Skin epidermis (tissue), 12 donors: ENCODE data around the gene BEAN1.

ENCODE experiments used
- H3K27ac ChIP-seq, 21 experiments: fragments of 200-600 bp; sonication (generic) in 11 of 21; one replicate each; pipeline ENCODE4 v1.5.0; 2020; ENCODE audit warnings: mild to moderate bottlenecking in 3 of 21, inconsistent platforms in 2 of 21, moderate library complexity in 2 of 21
- H3K4me3 ChIP-seq, 7 experiments: fragments of 200-600 bp; sonication (generic) in 2 of 7; one replicate each; pipeline ENCODE4 v1.5.0; 2020; ENCODE audit warnings: inconsistent platforms in 2 of 7, mild to moderate bottlenecking in 2 of 7, moderate library complexity in 1 of 7

BEAN1 gene

DNA sequence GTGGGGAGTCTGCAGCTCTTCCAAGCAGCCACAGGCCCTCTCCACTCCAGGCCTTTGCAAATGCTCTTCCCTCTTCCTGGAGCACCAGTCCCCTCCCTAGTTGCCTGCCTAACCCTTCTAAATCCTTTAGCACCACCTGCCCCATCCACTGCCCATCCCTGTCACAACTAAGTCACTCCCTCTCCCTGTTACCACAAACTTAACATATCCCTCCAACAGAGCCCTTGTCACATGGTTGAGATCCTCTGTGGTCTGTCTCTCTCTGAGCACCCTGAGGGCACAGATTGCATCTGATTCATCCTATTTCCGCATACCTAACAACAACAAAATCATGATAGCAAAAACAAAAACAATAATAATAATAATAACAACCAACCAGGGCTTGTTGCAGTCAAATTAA, 11.0 kb upstream of the BEAN1 start:
- no peak overlapping the region for H3K27ac ChIP-seq
- no peak overlapping the region for H3K4me3 ChIP-seq

DNA sequence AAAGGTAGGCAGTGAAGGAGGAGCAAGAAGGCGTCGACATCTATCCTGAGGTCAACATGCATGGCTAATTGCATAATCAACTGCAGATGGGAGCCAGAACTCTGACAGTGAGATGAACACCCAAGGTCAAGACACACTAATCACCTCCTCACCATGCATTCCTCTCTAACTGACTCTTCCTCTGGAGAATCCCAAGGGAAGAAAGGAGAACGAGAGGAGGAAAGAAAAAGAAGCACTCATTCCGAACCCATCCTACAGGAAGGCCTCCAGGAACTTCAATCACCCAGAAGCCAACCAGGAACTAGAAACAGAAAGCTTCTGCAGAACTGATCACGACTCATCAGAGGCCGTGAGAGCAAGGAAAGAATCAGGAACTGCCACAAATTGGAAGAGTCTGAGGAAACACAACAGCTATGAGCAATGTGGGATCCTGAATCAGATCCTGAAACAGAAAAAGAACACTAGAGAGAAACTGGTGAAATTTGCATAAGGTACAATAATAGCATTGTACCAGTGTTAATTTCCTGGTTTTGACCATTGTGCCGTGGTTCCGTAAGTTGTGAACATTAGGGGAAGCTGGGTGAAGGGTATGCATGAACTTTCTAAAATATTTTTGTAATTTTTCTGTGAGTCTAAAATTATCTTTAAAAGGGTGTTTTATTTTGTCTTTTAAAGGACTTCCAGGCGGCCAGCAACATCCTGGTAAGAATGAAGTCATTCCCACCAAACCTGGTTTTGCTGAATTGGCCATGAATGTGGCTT, 10.0 kb upstream of the BEAN1 start:
- no peak overlapping the region for H3K4me3 ChIP-seq
- H3K27ac ChIP-seq, result no peak overlapping the region

GRCh38 chr16:66418165-66418962, 8.7 kb upstream of the BEAN1 start:
- Histone ChIP-seq H3K4me3 (no peak overlapping the region), H3K27ac (no peak overlapping the region)

- Histone ChIP-seq H3K4me3 (no peak overlapping the region), H3K27ac (no peak overlapping the region)
These were observed 7.6 kb upstream of the BEAN1 start for GRCh38 chr16:66419527-66419926.

DNA sequence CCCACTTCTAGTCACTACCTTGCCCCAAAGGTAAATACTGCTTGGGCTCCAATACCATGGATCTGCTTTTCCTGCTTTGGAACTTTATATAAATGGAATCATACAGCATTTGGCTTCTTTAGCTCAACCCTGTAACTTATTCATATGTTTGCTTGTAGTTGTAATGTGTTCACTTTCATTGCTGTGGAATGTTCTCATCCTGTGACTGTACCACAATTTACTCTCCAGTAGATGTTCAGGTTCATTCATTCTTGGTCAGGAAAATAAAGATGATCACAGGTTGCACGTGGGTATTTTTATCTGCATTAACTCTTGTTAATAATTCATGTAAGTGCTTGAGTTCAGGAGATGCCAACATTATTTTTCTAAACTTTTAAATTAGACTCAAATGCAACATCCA, 6.7 kb upstream of the BEAN1 start:
- Histone ChIP-seq H3K4me3 (no peak overlapping the region), H3K27ac (no peak overlapping the region)

DNA sequence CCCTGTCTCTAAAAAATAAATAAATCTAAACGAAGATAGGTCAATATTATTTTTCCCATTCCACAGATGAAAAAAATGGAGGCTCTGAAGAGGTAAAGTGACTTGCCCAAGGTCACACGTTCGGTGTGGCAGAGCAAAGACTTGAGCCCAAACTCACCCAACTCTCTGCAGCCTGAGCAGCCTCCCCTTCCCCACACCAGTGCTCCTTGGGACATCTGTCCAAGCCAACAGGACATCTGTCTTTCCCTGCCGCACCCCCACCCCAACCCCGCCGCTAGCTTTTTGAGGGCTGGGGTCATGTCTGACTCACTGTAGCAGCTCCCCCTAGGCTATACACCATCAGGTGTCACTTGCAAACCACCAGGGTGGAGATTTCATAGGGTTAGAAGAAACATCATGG, 5.2 kb upstream of the BEAN1 start:
- Histone ChIP-seq H3K4me3 (no peak overlapping the region), H3K27ac (no peak overlapping the region)

GRCh38 chr16:66422366-66422765, 4.7 kb upstream of the BEAN1 start:
- H3K4me3 ChIP-seq, result no peak overlapping the region
- no peak overlapping the region for H3K27ac ChIP-seq

- H3K4me3 ChIP-seq, result no peak overlapping the region
- H3K27ac ChIP-seq, result no peak overlapping the region
These were observed 3.9 kb upstream of the BEAN1 start for GRCh38 chr16:66423177-66423576.

- Histone ChIP-seq H3K27ac (no peak overlapping the region), H3K4me3 (no peak overlapping the region)
These were observed 1.4 kb upstream of the BEAN1 start for GRCh38 chr16:66425651-66426050.

- H3K27ac ChIP-seq, result peak overlapping the region in 1 of 21 experiments; percentile 10
- H3K4me3 ChIP-seq, result peak overlapping the region in 3 of 7 experiments; percentile 13 to 59 (median 15)
These were observed 721 bp upstream of the BEAN1 start for GRCh38 chr16:66426112-66427035.

GRCh38 chr16:66427871-66428681, 981 bp downstream of the BEAN1 start:
- peak overlapping the region in 6 of 7 experiments; percentile 25 to 59 (median 41) for H3K4me3 ChIP-seq
- peak overlapping the region in 1 of 21 experiments; percentile 30 for H3K27ac ChIP-seq

- no peak overlapping the region for H3K4me3 ChIP-seq
- no peak overlapping the region for H3K27ac ChIP-seq
These were observed 1.7 kb downstream of the BEAN1 start for GRCh38 chr16:66428682-66429251.

DNA sequence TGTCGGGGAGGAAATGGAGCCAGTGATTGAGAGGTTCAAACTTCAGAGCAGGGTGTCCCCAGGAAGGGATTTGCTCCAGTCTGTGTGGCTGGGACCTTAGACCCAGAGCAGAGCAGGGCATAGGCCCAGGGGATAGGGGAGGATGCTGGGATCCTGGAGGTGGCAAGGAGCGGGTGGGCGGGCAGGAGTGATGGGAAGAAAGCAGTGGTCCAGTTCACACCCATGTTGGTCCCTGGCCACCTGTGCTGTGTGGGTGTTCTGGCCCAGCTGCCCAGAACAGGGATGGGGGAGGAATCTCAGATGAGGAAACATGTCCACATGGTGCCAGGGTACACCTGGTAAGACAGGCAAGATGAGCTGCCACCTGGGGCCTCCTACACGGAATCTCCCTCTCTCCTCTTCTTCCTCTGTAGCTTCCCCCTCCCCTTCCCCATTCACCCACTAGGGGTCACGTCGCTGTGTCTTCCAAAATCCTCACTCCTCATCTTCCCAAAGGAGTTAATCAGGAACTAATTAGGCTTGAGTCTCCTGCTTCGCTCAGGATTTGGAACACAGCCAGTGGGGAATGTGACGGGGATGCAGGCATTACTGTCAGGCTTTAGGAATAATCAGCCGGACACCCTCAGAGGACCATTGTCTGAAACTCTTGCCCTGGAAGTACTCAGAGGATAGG, 2.3 kb downstream of the BEAN1 start:
- no peak overlapping the region for H3K27ac ChIP-seq
- no peak overlapping the region for H3K4me3 ChIP-seq

- no peak overlapping the region for H3K27ac ChIP-seq
These were observed 3.1 kb downstream of the BEAN1 start for GRCh38 chr16:66430214-66430613.

DNA sequence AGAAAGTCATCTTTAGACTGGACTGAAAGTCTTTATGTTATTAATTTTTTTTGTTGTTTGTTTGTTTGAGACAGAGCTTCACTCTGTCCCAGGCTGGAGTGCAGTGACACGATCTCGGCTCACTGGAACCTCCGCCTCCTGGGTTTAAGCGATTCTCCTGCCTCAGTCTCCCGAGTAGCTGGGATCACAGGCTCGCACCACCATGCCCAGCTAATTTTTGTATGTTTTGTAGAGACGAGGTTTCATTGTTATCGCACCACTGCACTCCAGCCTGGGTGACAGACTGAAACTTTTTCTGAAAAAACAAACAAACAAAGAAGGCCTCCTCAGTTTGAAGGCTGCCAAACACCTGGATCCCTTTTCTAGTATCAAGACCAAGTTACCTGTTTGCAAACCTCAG, 4.7 kb downstream of the BEAN1 start:
- Histone ChIP-seq H3K27ac (no peak overlapping the region), H3K4me3 (no peak overlapping the region)

More at GRCh38 chr16:66430214-66430613, 3.1 kb downstream of the BEAN1 start:
- H3K4me3 ChIP-seq, result no peak overlapping the region

DNA sequence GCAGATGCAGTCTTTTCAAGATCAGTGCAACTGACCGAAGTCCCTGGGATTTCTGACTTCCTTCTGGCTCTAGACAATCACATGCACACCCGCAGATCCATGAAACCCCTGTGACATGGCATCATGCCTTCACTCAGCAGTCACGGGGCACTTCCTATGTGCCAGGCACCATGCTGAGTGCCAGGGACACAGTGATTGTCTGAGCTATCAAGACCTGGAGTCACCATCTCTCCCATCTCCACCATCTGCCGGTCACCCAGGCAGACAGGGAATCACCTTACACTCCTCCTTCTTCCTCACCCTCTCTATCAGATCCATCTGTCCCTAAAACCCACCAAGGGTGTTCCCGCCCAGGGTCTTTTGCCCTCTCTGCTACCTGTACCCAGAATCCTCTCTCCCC, 5.3 kb downstream of the BEAN1 start:
- Histone ChIP-seq H3K27ac (no peak overlapping the region), H3K4me3 (no peak overlapping the region)

GRCh38 chr16:66434619-66435430, 7.7 kb downstream of the BEAN1 start:
- no peak overlapping the region for H3K4me3 ChIP-seq
- H3K27ac ChIP-seq, result no peak overlapping the region

- H3K27ac ChIP-seq, result no peak overlapping the region
- H3K4me3 ChIP-seq, result no peak overlapping the region
These were observed 8.8 kb downstream of the BEAN1 start for GRCh38 chr16:66435896-66436295.
